ENCODE data around the gene MCC.

MCC gene

DNA sequence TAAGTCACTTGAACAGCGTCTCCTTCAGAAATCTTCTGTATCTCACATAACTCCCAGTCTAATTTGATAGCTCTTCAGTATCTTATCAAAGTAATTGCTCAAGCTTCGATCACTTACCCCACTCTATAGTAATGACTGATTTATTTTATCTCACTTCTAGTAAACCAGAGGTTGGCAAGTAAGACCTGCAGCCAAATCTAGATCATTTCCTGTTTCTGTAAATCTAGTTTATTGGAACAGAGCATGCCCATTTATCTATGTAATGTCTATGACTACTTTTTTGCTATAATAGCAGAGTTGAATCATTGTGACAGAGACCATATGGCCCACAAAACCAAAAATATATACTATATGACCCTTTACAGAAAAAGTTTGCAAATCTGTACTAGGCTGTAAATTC lies 93.6 kb downstream of the MCC start:
- no peak for DNase-seq (ENCODE audit: low spot score)
- TF ChIP-seq, protein P1, sequence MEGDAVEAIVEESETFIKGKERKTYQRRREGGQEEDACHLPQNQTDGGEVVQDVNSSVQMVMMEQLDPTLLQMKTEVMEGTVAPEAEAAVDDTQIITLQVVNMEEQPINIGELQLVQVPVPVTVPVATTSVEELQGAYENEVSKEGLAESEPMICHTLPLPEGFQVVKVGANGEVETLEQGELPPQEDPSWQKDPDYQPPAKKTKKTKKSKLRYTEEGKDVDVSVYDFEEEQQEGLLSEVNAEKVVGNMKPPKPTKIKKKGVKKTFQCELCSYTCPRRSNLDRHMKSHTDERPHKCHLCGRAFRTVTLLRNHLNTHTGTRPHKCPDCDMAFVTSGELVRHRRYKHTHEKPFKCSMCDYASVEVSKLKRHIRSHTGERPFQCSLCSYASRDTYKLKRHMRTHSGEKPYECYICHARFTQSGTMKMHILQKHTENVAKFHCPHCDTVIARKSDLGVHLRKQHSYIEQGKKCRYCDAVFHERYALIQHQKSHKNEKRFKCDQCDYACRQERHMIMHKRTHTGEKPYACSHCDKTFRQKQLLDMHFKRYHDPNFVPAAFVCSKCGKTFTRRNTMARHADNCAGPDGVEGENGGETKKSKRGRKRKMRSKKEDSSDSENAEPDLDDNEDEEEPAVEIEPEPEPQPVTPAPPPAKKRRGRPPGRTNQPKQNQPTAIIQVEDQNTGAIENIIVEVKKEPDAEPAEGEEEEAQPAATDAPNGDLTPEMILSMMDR (IDR thresholded peaks at IDR 0.05; ENCODE audit: extremely low read depth, insufficient read depth, missing control alignments), result no peak
- in situ Hi-C loops (cut with MboI; ENCODE audit: low pct_unique_long_range_greater_than_20kb, low sequenced_read_pairs, unreplicated experiment), result loop anchor here (25.0 kb wide), 1 partner anchor 218 kb away; no protein-coding TSS in a partner anchor

DNA sequence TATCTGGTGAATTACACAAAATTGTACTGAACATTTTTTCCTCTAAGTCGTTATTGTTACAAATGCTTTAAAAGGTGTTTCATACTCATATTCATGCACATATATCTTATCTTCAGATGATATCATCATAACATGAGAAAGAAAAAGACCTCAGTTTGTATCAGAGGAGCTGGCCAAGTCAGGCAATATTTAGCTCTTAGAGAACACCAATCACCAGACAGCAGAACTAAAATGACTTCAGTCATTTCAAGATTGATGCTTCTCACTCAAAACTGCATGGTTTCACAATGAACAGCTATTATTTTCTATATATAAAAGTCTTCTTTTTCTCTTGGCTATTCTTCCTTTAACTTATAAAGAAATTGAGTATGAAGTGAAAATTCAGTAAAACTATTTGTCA lies 98.0 kb downstream of the MCC start:
- in situ Hi-C loops (cut with MboI; ENCODE audit: low pct_unique_long_range_greater_than_20kb, low sequenced_read_pairs, unreplicated experiment), result loop anchor here (25.0 kb wide), 1 partner anchor 222 kb away; no protein-coding TSS in a partner anchor
- TF ChIP-seq, protein P1 (IDR thresholded peaks at IDR 0.05; ENCODE audit: extremely low read depth, insufficient read depth, missing control alignments), result no peak
- no peak for DNase-seq (ENCODE audit: low spot score)

- in situ Hi-C loops (cut with MboI; ENCODE audit: low pct_unique_long_range_greater_than_20kb, low sequenced_read_pairs, unreplicated experiment), result loop anchor here (25.0 kb wide), 1 partner anchor 223 kb away; no protein-coding TSS in a partner anchor
- no peak for DNase-seq (ENCODE audit: low spot score)
- TF ChIP-seq, protein P1 (IDR thresholded peaks at IDR 0.05; ENCODE audit: extremely low read depth, insufficient read depth, missing control alignments), result no peak
Measured at GRCh38 chr5:113389116-113389515, 99.1 kb downstream of the MCC start.

DNA sequence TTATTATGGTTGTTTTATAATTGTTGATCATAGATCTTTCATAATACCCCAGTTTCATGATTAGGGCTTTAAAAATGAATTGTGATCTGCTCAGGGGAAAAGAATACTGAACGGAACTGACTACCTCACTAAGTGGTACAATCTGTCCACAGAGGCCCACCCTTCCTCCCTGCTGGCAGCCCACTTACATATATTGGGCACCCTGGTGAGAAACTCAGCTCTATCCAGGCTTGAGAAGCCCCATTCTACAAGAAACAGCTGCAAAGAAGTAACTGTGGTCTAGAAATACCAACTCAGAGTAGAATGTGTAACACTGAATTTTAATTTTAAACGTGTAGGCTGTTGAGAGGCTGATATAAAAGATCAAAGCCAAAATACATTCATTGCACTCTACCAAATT lies 100.4 kb downstream of the MCC start:
- in situ Hi-C loops (cut with MboI; ENCODE audit: low pct_unique_long_range_greater_than_20kb, low sequenced_read_pairs, unreplicated experiment), result loop anchor here (25.0 kb wide), 1 partner anchor 224 kb away; no protein-coding TSS in a partner anchor
- DNase-seq (ENCODE audit: low spot score), result no peak
- TF ChIP-seq, protein P1 (IDR thresholded peaks at IDR 0.05; ENCODE audit: extremely low read depth, insufficient read depth, missing control alignments), result no peak

GRCh38 chr5:113384782-113385285 lies 103.4 kb downstream of the MCC start:
- TF ChIP-seq, protein P1 (IDR thresholded peaks at IDR 0.05; ENCODE audit: extremely low read depth, insufficient read depth, missing control alignments), result no peak
- in situ Hi-C loops (cut with MboI; ENCODE audit: low pct_unique_long_range_greater_than_20kb, low sequenced_read_pairs, unreplicated experiment), result loop anchor here (25.0 kb wide), 1 partner anchor 227 kb away; no protein-coding TSS in a partner anchor
- DNase-seq (ENCODE audit: low spot score), result no peak

DNA sequence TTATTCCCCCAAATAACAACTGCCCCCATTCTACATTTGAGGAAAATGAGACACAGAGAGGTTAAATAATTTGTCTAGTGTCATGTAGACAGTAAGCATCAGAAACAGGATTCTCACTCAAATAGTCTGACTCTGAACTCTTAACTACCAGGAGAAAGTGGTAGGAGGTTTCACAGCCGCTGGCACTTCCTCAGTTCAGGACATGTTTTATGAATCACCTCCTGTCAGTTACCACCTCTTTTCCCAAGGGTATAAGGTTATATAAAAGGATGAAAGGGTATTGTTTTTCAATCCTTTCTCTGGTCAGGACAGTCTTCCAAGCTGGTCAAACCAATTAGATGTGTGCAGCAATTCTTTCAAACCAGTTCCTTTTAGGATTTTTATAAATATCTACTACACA lies 105.5 kb downstream of the MCC start:
- no peak for DNase-seq (ENCODE audit: low spot score)
- TF ChIP-seq, protein P1 (IDR thresholded peaks at IDR 0.05; ENCODE audit: extremely low read depth, insufficient read depth, missing control alignments), result no peak
- in situ Hi-C loops (cut with MboI; ENCODE audit: low pct_unique_long_range_greater_than_20kb, low sequenced_read_pairs, unreplicated experiment), result loop anchor here (25.0 kb wide), 1 partner anchor 230 kb away; no protein-coding TSS in a partner anchor
